ENCODE measurements around the gene CXCL17. TPM values are rescaled to one million over a fixed set of nuclear protein-coding genes. Genes with fewer than 3 reads are reported as not detected.

The CXCL17 gene
- total RNA-seq, 1 experiment from 2014 or later = 0.98 TPM

DNA sequence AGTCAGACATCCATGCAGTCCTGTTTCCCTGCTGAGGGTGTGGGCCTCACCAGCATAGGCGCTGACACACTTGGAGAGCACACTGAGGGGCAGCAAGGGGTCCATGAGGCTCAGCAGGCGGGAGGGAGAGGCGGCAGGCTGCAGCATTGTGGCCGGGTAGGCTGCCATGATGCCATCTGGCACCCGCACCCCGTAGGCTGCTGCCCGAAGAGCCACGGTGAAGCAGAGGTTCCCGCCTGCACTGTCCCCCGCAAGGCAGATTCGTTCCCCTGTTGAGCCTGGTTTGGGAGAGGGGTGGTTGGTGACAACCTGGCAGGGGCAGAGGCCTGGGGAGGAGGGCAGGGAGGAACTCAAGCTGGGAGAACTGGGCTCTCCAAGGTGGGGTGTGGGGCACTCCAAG is 36.6 kb downstream of the CXCL17 start:
- H3K9me2 ChIP-seq (replicated peaks; ENCODE audit: low read length) = no peaks in the 10 kb centered on the region
- no peaks in the 10 kb centered on the region for H4K20me1 ChIP-seq (ENCODE audit: low read length)
- no TSS peak for BruUV-seq (replicated peaks)
- H3K36me3 ChIP-seq (ENCODE audit: low read depth, low read length) = no peaks in the 10 kb centered on the region
- H3K9me3 ChIP-seq (ENCODE audit: low read length) = no peaks in the 10 kb centered on the region
- ChIA-PET CTCF (no interaction called here), POLR2A (ENCODE audit: unreplicated experiment) (no interaction called here)
- H3F3A ChIP-seq (ENCODE audit: low read length, unreplicated experiment) = no peaks in the 10 kb centered on the region
- ATAC-seq (no peak), DNase-seq (no peak)
- no peaks in the 10 kb centered on the region for H3K79me2 ChIP-seq (ENCODE audit: low read length)
- H3K27me3 ChIP-seq (ENCODE audit: low read length) = no peaks in the 10 kb centered on the region
- no peaks in the 10 kb centered on the region for H3K4me1 ChIP-seq (ENCODE audit: insufficient read depth, low read length)
- no peak overlapping the region for H3K4me2 ChIP-seq (ENCODE audit: low read length)
- no peak overlapping the region for H3K27ac ChIP-seq (ENCODE audit: low read length)
- intact Hi-C loops (cut with micrococcal nuclease) = no loop called here
- H3K9ac ChIP-seq (ENCODE audit: low read length) = no peak overlapping the region
- no peak overlapping the region for H3K4me3 ChIP-seq (ENCODE audit: low read length)
- TF ChIP-seq EZH2phosphoT487 (IDR thresholded peaks at IDR 0.05; ENCODE audit: borderline replicate concordance, low read length) (no peak), EZH2 (IDR thresholded peaks at IDR 0.05; ENCODE audit: low read length, unreplicated experiment) (no peak)
- TF ChIP-seq, protein P1, sequence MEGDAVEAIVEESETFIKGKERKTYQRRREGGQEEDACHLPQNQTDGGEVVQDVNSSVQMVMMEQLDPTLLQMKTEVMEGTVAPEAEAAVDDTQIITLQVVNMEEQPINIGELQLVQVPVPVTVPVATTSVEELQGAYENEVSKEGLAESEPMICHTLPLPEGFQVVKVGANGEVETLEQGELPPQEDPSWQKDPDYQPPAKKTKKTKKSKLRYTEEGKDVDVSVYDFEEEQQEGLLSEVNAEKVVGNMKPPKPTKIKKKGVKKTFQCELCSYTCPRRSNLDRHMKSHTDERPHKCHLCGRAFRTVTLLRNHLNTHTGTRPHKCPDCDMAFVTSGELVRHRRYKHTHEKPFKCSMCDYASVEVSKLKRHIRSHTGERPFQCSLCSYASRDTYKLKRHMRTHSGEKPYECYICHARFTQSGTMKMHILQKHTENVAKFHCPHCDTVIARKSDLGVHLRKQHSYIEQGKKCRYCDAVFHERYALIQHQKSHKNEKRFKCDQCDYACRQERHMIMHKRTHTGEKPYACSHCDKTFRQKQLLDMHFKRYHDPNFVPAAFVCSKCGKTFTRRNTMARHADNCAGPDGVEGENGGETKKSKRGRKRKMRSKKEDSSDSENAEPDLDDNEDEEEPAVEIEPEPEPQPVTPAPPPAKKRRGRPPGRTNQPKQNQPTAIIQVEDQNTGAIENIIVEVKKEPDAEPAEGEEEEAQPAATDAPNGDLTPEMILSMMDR (conservative IDR thresholded peaks at IDR 0.05; ENCODE audit: low read depth, low read length) = no peak
- H2AFZ ChIP-seq (ENCODE audit: low read length) = no peak overlapping the region

GRCh38 chr19:42403586-42403985 is 39.2 kb downstream of the CXCL17 start:
- DNase-seq (no peak), ATAC-seq (no peak)
- ChIA-PET CTCF (no interaction called here), POLR2A (ENCODE audit: unreplicated experiment) (no interaction called here)
- Histone ChIP-seq H2AFZ (ENCODE audit: low read length) (no peak overlapping the region), H3K27me3 (ENCODE audit: low read length) (no peaks in the 10 kb centered on the region), H3F3A (ENCODE audit: low read length, unreplicated experiment) (no peaks in the 10 kb centered on the region), H3K4me2 (ENCODE audit: low read length) (no peak overlapping the region), H3K9ac (ENCODE audit: low read length) (no peak overlapping the region), H3K9me2 (replicated peaks; ENCODE audit: low read length) (no peaks in the 10 kb centered on the region), H3K79me2 (ENCODE audit: low read length) (no peaks in the 10 kb centered on the region), H3K4me1 (ENCODE audit: insufficient read depth, low read length) (no peaks in the 10 kb centered on the region), H3K36me3 (ENCODE audit: low read depth, low read length) (no peaks in the 10 kb centered on the region), H3K4me3 (ENCODE audit: low read length) (no peak overlapping the region), H3K9me3 (ENCODE audit: low read length) (no peaks in the 10 kb centered on the region), H4K20me1 (ENCODE audit: low read length) (no peaks in the 10 kb centered on the region), H3K27ac (ENCODE audit: low read length) (no peak overlapping the region)
- BruUV-seq (replicated peaks) = no TSS peak
- intact Hi-C loops (cut with micrococcal nuclease) = no loop called here
- TF ChIP-seq, protein P1 (conservative IDR thresholded peaks at IDR 0.05; ENCODE audit: low read depth, low read length) = no peak
- TF ChIP-seq EZH2 (IDR thresholded peaks at IDR 0.05; ENCODE audit: low read length, unreplicated experiment) = no peak
- no peak for TF ChIP-seq EZH2phosphoT487 (IDR thresholded peaks at IDR 0.05; ENCODE audit: borderline replicate concordance, low read length)

GRCh38 chr19:42402376-42403116 is 40.2 kb downstream of the CXCL17 start:
- Histone ChIP-seq H3F3A (ENCODE audit: low read length, unreplicated experiment) (no peaks in the 10 kb centered on the region), H3K27me3 (ENCODE audit: low read length) (no peaks in the 10 kb centered on the region), H3K4me2 (ENCODE audit: low read length) (peak overlapping the region; percentile 92), H4K20me1 (ENCODE audit: low read length) (no peaks in the 10 kb centered on the region), H3K79me2 (ENCODE audit: low read length) (peaks cover 5% of the 10 kb centered on the region), H3K4me1 (ENCODE audit: insufficient read depth, low read length) (peaks cover 4% of the 10 kb centered on the region), H3K27ac (ENCODE audit: low read length) (no peak overlapping the region), H3K4me3 (ENCODE audit: low read length) (peak overlapping the region; percentile 80), H3K9me2 (replicated peaks; ENCODE audit: low read length) (no peaks in the 10 kb centered on the region), H2AFZ (ENCODE audit: low read length) (peak overlapping the region; percentile 81; the same call in 1 of the 2 replicates), H3K9me3 (ENCODE audit: low read length) (no peaks in the 10 kb centered on the region), H3K36me3 (ENCODE audit: low read depth, low read length) (no peaks in the 10 kb centered on the region), H3K9ac (ENCODE audit: low read length) (peak overlapping the region; percentile 59)
- DNase-seq (no peak), ATAC-seq (no peak)
- no TSS peak for BruUV-seq (replicated peaks)
- TF ChIP-seq EZH2phosphoT487 (IDR thresholded peaks at IDR 0.05; ENCODE audit: borderline replicate concordance, low read length) = no peak
- TF ChIP-seq, protein P1 (conservative IDR thresholded peaks at IDR 0.05; ENCODE audit: low read depth, low read length) = no peak
- no peak for TF ChIP-seq EZH2 (IDR thresholded peaks at IDR 0.05; ENCODE audit: low read length, unreplicated experiment)
- ChIA-PET POLR2A (ENCODE audit: unreplicated experiment) (interaction anchor here (0.7 kb wide), 1 partner anchor 532 kb away, joined by 4 read pairs; no protein-coding TSS in a partner anchor), CTCF (no interaction called here)
- intact Hi-C loops (cut with micrococcal nuclease) = no loop called here
